Osteoblast (primary cell): Measurements from ENCODE around the gene BCL2L13. TPM values are rescaled to one million over a fixed set of nuclear protein-coding genes. Genes with fewer than 3 reads are reported as not detected.
"Not testable (repeated sequence)": the region's sequence is repeated elsewhere in the genome, so short reads cannot be mapped to it uniquely, and the experiment has no call there.

Source experiments
- DNase-seq: peaks from one replicate; pipeline ENCODE4 v3.0.0; 2011; ENCODE audit warnings: low spot score, mixed read lengths; ENCODE audit not compliant: insufficient read length; ENCODE audit errors: missing footprints
- H2AFZ ChIP-seq: 2 replicates; pipeline ENCODE4 v1.6.0; 2011; ENCODE audit warnings: mild to moderate bottlenecking, low read length
- H3K27ac ChIP-seq: 2 replicates; pipeline ENCODE4 v1.5.1; 2011; ENCODE audit warnings: mild to moderate bottlenecking, low read depth, low read length, moderate library complexity
- H3K27me3 ChIP-seq: 2 replicates; pipeline ENCODE4 v1.6.0; 2012; ENCODE audit warnings: mild to moderate bottlenecking, control low read depth, inconsistent platforms, low read length, moderate library complexity; ENCODE audit not compliant: insufficient read depth
- H3K36me3 ChIP-seq: 2 replicates; pipeline ENCODE4 v1.5.1; 2011; ENCODE audit warnings: mild to moderate bottlenecking, low read length, control low read depth, moderate library complexity; ENCODE audit not compliant: insufficient read depth
- H3K4me1 ChIP-seq: 2 replicates; pipeline ENCODE4 v1.5.1; 2011; ENCODE audit warnings: mild to moderate bottlenecking, low read length, control low read depth, moderate library complexity; ENCODE audit not compliant: insufficient read depth
- H3K4me2 ChIP-seq: 2 replicates; pipeline ENCODE4 v1.6.0; 2011; ENCODE audit warnings: mild to moderate bottlenecking, low read length; ENCODE audit not compliant: insufficient read depth
- H3K4me3 ChIP-seq: fragments of 200-600 bp; sonication (generic); 3 replicates; pipeline ENCODE4 v1.5.1; 2012; ENCODE audit warnings: mild to moderate bottlenecking, low read length, inconsistent platforms; ENCODE audit not compliant: insufficient read depth
- H3K79me2 ChIP-seq: 2 replicates; pipeline ENCODE4 v1.6.0; 2012; ENCODE audit warnings: mild to moderate bottlenecking, low read length, control low read depth, inconsistent platforms; ENCODE audit not compliant: insufficient read depth
- H3K9me3 ChIP-seq: 2 replicates; pipeline ENCODE4 v1.5.1; 2011; ENCODE audit warnings: low read depth, low read length, control low read depth
- H4K20me1 ChIP-seq: 2 replicates; pipeline ENCODE4 v1.6.0; 2012; ENCODE audit warnings: mild to moderate bottlenecking, low read length, control low read depth; ENCODE audit not compliant: insufficient read depth
- CTCF ChIP-seq: IDR thresholded peaks from 2 replicates; pipeline ENCODE4 v1.5.1; 2011; ENCODE audit warnings: mild to moderate bottlenecking, low read depth, low read length, moderate library complexity; ENCODE audit errors: extremely low read depth
- total RNA-seq: library from RNA; depleted of rRNA; stranded (reverse); fragments of >200 nt; gene quantifications from 2 replicates; pipeline ENCODE4 v1.2.3, GENCODE V29; 2012

Gene BCL2L13
- total RNA-seq, 1 donor = 86.5 TPM

DNA sequence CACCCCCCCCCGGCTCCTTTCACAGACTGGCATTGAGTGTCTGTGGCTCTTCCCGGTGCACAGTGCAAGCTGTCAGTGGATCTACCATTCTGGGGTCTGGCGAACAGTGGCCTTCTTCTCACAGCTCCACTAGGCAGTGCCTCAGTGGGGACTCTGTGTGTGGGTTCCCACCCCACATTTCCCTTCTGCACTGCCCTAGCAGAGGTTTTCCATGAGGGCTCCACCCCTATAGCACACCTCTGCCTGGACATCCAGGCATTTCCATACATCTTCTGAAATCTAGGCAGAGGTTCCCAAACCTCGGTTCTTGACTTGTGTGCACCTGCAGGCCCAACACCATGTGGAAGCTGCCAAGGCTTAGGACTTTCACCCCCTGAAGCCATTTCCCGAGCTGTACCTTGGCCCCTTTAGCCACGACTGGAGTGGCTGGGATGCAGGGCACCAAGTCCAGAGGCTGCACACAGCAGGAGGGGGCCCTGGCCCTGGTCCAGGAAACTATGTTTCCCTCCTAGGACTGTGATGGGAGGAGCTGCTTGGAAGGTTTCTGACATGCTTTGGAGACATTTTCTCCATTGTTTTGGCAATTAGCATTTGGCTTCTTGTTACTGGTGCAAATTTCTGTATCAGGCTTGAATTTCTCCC lies 26.0 kb downstream of the BCL2L13 start:
- TF ChIP-seq CTCF = no peak
- peaks cover 29% of the 10 kb centered on the region for H3K36me3 ChIP-seq
- no peak for DNase-seq

GRCh38 chr22:17665248-17665647 lies 26.7 kb downstream of the BCL2L13 start:
- TF ChIP-seq CTCF = no peak
- no peak overlapping the region for H3K27ac ChIP-seq
- no peaks in the 10 kb centered on the region for H3K4me1 ChIP-seq
- no peaks in the 10 kb centered on the region for H3K9me3 ChIP-seq
- no peak for DNase-seq
- H4K20me1 ChIP-seq = no peaks in the 10 kb centered on the region
- peaks cover 22% of the 10 kb centered on the region for H3K36me3 ChIP-seq
- peaks cover 19% of the 10 kb centered on the region for H3K79me2 ChIP-seq
- no peak overlapping the region for H3K4me2 ChIP-seq
- no peak overlapping the region for H2AFZ ChIP-seq
- H3K27me3 ChIP-seq = no peaks in the 10 kb centered on the region
- no peak overlapping the region for H3K4me3 ChIP-seq

More for the DNA sequence above, 26.0 kb downstream of the BCL2L13 start:
- Histone ChIP-seq H3K27me3 (no peaks in the 10 kb centered on the region), H3K79me2 (peaks cover 20% of the 10 kb centered on the region), H3K4me2 (no peak overlapping the region), H3K4me1 (no peaks in the 10 kb centered on the region), H4K20me1 (no peaks in the 10 kb centered on the region), H2AFZ (no peak overlapping the region), H3K9me3 (no peaks in the 10 kb centered on the region), H3K27ac (no peak overlapping the region), H3K4me3 (no peak overlapping the region)

DNA sequence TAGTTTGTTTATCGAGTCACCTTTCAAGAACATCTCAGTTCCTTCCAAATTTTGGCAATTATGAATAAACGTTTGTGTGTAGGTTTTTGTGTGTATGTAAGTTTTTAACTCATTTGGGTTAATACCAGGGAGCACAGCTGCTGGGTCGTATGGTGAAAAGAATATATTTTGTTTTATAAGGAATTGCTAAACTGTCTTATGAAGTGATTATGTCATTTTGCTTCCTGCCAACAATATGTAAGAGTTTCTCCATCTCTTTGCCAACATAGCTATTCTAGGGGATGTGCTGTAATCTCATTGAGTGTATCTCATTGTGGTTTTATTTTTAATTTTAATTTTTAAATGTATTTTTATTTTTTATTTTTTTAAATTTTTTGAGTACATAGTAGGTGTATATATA lies 27.3 kb downstream of the BCL2L13 start:
- Histone ChIP-seq H3K27ac (no peak overlapping the region), H3K27me3 (no peaks in the 10 kb centered on the region), H4K20me1 (no peaks in the 10 kb centered on the region), H3K4me1 (no peaks in the 10 kb centered on the region), H2AFZ (no peak overlapping the region), H3K36me3 (peaks cover 17% of the 10 kb centered on the region), H3K9me3 (no peaks in the 10 kb centered on the region), H3K79me2 (peaks cover 23% of the 10 kb centered on the region), H3K4me2 (no peak overlapping the region), H3K4me3 (no peak overlapping the region)
- no peak for DNase-seq
- TF ChIP-seq CTCF = no peak

DNA sequence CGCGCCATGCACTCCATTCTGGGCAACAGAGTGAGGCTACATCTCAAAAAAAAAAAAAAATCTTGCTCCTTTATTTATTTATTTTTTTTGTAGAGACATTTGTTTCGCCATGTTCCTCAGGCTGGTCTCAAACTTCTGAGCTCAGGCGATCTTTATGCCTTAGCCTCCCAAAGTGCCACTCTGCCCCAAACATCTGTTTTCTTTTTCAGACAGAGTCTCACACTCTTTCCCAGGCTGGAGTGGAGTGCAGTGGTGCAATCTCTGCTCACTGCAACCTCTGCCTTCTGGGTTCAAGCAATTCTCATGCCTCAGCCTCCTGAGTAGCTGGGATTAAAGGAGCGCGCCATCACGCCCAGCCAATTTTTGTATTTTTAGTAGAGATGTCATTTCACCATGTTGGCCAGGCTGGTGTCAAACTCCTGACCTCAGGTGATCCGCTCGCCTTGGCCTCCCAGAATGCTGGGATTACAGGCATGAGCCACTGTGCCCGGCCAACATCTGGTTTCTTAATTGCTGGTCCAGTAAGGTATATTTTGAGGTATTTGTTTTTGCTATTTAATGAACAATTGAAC lies 33.0 kb downstream of the BCL2L13 start:
- H4K20me1 ChIP-seq, H3K9me3 ChIP-seq, H3K36me3 ChIP-seq, H2AFZ ChIP-seq, DNase-seq, H3K27me3 ChIP-seq, H3K4me3 ChIP-seq, H3K4me2 ChIP-seq, H3K27ac ChIP-seq, H3K4me1 ChIP-seq: not testable (repeated sequence)
- H3K79me2 ChIP-seq = peaks cover 49% of the 10 kb centered on the region
